Psoas muscle (tissue), 8 donors: Measurements from ENCODE around the gene CACNB4. TPM values are rescaled to one million over a fixed set of nuclear protein-coding genes. Genes with fewer than 3 reads are reported as not detected.

ENCODE experiments used
- ATAC-seq, 4 donors: fragments of 200-7000 bp; cut with Tn5 transposase; one replicate each; pipeline ENCODE4 v1.9.1; 2020; ENCODE audit warnings: moderate library complexity in 3 of 4, mild to moderate bottlenecking in 2 of 4
- DNase-seq, 2 donors: peaks; one replicate each; pipeline ENCODE4 v3.0.0-alpha.2; 2020
- H3K27ac ChIP-seq: fragments of 200-600 bp; one replicate; pipeline ENCODE4 v1.8.0; 2022
- H3K27me3 ChIP-seq, 3 donors: fragments of 200-600 bp in 1 of 3; one replicate each; pipeline versions ENCODE4 v1.6.1 to v1.8.0; 2013 to 2022; ENCODE audit warnings: low read length in 2 of 3, mild to moderate bottlenecking in 2 of 3, moderate library complexity in 1 of 3; ENCODE audit not compliant: insufficient read depth in 3 of 3
- H3K36me3 ChIP-seq, 2 donors: fragments of 200-600 bp in 1 of 2; one replicate each; pipeline versions ENCODE4 v1.6.1 to v1.8.0; 2013 to 2022; ENCODE audit warnings: low read depth in 1 of 2, mild to moderate bottlenecking in 1 of 2, moderate library complexity in 1 of 2; ENCODE audit not compliant: insufficient read depth in 1 of 2
- H3K4me1 ChIP-seq: fragments of 200-600 bp; one replicate; pipeline ENCODE4 v1.8.0; 2022
- H3K4me3 ChIP-seq: fragments of 200-600 bp; one replicate; pipeline ENCODE4 v1.8.0; 2022; ENCODE audit warnings: mild to moderate bottlenecking
- H3K9me3 ChIP-seq: fragments of 200-600 bp; one replicate; pipeline ENCODE4 v1.8.0; 2022
- WGBS, 3 donors: extraction: QIAGEN DNeasy Blood & Tissue Kit; methylation state at CpG; one replicate each; pipeline versions ENCODE4 v1.1.6 to v1.1.7; 2013; 5-methylcytosine and 5-hydroxymethylcytosine counted together
- intact Hi-C, 2 donors: fragments of 100-400 bp; cut with DNase I; formaldehyde crosslinking; loops; one replicate each; pipeline versions ENCODE4 v1.11.0 to v1.14.2; 2022
- polyA plus RNA-seq, 3 donors: library from polyadenylated mRNA; stranded (reverse); fragments of 200-250 nt; gene quantifications; one replicate each; pipeline ENCODE4 v1.2.3, GENCODE V29; 2013
- total RNA-seq, 4 donors: library from RNA; stranded (reverse); fragmentation: NEBNext Ultra II Directional in 2 of 4; extraction: Animal tissue kit (Norgen Biotek cat#: 25700) in 2 of 4; gene quantifications; one replicate each; pipeline versions ENCODE4 v1.2.1 to v1.2.4, GENCODE V29; 2021 to 2023
- TF ChIP-seq, protein P1 (sequence below): fragments of 200-600 bp; IDR thresholded peaks from one replicate; pipeline ENCODE4 v1.8.0; 2022; ENCODE audit warnings: antibody characterized with exemption
- donor health status: healthy with polysubstance abuse.
- donor health status: DM: no; HTN: no; CAD: no; lungs with moderate emphysema.
- donor health status: Bipolar disorder and iron deficiency.
- donor health status: healthy.
- donor health status: DM: yes; HTN: yes; CAD: no.
- donor health status: DM: no; HTN: no; CAD: no.
- donor health status: DM: no; HTN: no; CAD: no.
- donor health status: DM: yes; HTN: yes; CAD: no.

Gene CACNB4
- total and polyA plus RNA-seq, 7 donors, result 0.10 to 1.1 (median 0.21) TPM

- ATAC-seq, result no peak
- DNase-seq, result no peak
- Histone ChIP-seq H3K27me3 (no peaks in the 10 kb centered on the region), H3K4me1 (peaks cover 4% of the 10 kb centered on the region), H3K9me3 (no peaks in the 10 kb centered on the region), H3K36me3 (no peaks in the 10 kb centered on the region), H3K27ac (no peak overlapping the region), H3K4me3 (no peak overlapping the region)
- intact Hi-C loops, result no loop called here
- 91 to 95% (median 91%) methylated on average over 4 of the region's 4 CpGs for WGBS, 3 donors
- TF ChIP-seq, protein P1, sequence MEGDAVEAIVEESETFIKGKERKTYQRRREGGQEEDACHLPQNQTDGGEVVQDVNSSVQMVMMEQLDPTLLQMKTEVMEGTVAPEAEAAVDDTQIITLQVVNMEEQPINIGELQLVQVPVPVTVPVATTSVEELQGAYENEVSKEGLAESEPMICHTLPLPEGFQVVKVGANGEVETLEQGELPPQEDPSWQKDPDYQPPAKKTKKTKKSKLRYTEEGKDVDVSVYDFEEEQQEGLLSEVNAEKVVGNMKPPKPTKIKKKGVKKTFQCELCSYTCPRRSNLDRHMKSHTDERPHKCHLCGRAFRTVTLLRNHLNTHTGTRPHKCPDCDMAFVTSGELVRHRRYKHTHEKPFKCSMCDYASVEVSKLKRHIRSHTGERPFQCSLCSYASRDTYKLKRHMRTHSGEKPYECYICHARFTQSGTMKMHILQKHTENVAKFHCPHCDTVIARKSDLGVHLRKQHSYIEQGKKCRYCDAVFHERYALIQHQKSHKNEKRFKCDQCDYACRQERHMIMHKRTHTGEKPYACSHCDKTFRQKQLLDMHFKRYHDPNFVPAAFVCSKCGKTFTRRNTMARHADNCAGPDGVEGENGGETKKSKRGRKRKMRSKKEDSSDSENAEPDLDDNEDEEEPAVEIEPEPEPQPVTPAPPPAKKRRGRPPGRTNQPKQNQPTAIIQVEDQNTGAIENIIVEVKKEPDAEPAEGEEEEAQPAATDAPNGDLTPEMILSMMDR, result no peak
These were observed 249.3 kb downstream of the CACNB4 start for GRCh38 chr2:151849413-151850010.

- Histone ChIP-seq H3K27me3 (no peaks in the 10 kb centered on the region), H3K4me1 (no peaks in the 10 kb centered on the region), H3K27ac (no peak overlapping the region), H3K9me3 (no peaks in the 10 kb centered on the region), H3K4me3 (no peak overlapping the region), H3K36me3 (no peaks in the 10 kb centered on the region)
- intact Hi-C loops, result no loop called here
- TF ChIP-seq, protein P1, result no peak
- ATAC-seq (no peak), DNase-seq (no peak)
- 91 to 97% (median 96%) methylated on average over 2 of the region's 2 CpGs for WGBS, 3 donors
These were observed 253.0 kb downstream of the CACNB4 start for GRCh38 chr2:151845884-151846283.

DNA sequence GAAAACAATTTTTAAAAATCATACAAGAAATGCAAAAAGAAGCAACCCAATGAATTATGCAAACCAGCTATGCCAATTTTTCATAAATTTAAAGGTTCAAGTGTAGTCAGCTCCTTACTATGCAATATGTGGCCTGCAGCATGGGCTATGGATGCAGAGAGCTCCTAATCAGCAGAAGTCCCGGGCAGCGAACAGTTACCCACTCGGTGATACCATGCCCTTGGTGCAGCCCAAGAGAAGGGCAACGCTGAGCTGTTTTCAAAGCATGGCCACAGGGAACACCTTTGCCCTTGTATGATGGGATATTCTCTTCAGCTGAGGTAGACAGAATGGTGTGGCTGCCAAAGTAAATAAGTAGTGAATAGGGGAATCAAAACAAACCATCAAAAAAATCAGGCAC is 253.4 kb downstream of the CACNB4 start:
- H3K27ac ChIP-seq, result no peak overlapping the region

GRCh38 chr2:151844211-151844896 is 254.5 kb downstream of the CACNB4 start:
- Histone ChIP-seq H3K4me3 (no peak overlapping the region), H3K27me3 (no peaks in the 10 kb centered on the region), H3K9me3 (no peaks in the 10 kb centered on the region), H3K36me3 (no peaks in the 10 kb centered on the region), H3K27ac (no peak overlapping the region), H3K4me1 (no peaks in the 10 kb centered on the region)
- no peak for ATAC-seq
- DNase-seq, result no peak
- intact Hi-C loops, result no loop called here
- TF ChIP-seq, protein P1, result no peak
- WGBS, 3 donors, result 49 to 57% (median 52%) methylated on average over 6 of the region's 6 CpGs

More for the DNA sequence above, 253.4 kb downstream of the CACNB4 start:
- DNase-seq (no peak), ATAC-seq (no peak)
- TF ChIP-seq, protein P1, result no peak
- Histone ChIP-seq H3K36me3 (no peaks in the 10 kb centered on the region), H3K4me3 (no peak overlapping the region), H3K4me1 (no peaks in the 10 kb centered on the region), H3K9me3 (no peaks in the 10 kb centered on the region), H3K27me3 (no peaks in the 10 kb centered on the region)
- WGBS, 3 donors, result 82 to 93% (median 88%) methylated on average over 4 of the region's 4 CpGs
- intact Hi-C loops, result no loop called here
